Measurements from ENCODE around the gene CD7.

GRCh38 chr17:82298538-82299421 is 18.6 kb downstream of the CD7 start:
- TF ChIP-seq USF1 (IDR thresholded peaks at IDR 0.05) (no peak), EP300 (IDR thresholded peaks at IDR 0.05; ENCODE audit: borderline replicate concordance) (no peak), TCF12 (IDR thresholded peaks at IDR 0.05; ENCODE audit: low read depth) (no peak), RAD21 (IDR thresholded peaks at IDR 0.05; ENCODE audit: low read depth) (no peak), YY1 (IDR thresholded peaks at IDR 0.05; ENCODE audit: low read depth) (no peak), CEBPB (IDR thresholded peaks at IDR 0.05) (no peak), TAF1 (IDR thresholded peaks at IDR 0.05; ENCODE audit: low read depth) (no peak)

Measured in Ishikawa (cell line).